C4-2B (cell line): ENCODE data around the gene EPN3.

ENCODE experiments used
- CTCF ChIP-seq: fragments of 450-650 bp; conservative IDR thresholded peaks from 2 replicates; pipeline ENCODE4 v1.5.1; 2017; ENCODE audit warnings: mild to moderate bottlenecking
- ZFX ChIP-seq: fragments of 450-650 bp; IDR thresholded peaks from 2 replicates; pipeline ENCODE4 v1.6.1; 2017

GRCh38 chr17:50499270-50499669 is 33.3 kb upstream of the EPN3 start:
- TF ChIP-seq CTCF, result no peak
- TF ChIP-seq ZFX, result no peak
